K562 (cell line): ENCODE measurements around the gene SERINC5. TPM values are rescaled to one million over a fixed set of nuclear protein-coding genes. Genes with fewer than 3 reads are reported as not detected.

Experiments used
- ATAC-seq: fragments of 200-7000 bp; cut with Tn5 transposase; 3 replicates; pipeline ENCODE4 v1.9.1; 2020; ENCODE audit warnings: moderate library complexity
- BruUV-seq: library from RNA; stranded (reverse); fragments of 400-500 nt; replicated peaks from 2 replicates; lab custom pipeline; 2021; lab: Mats Ljungman, UMichigan
- CTCF ChIA-PET: fragments of 300-600 bp; formaldehyde crosslinking; extraction: SDS; loops from one replicate; lab custom pipeline; 2021; ENCODE audit warnings: low intra/inter-chr PET ratio; lab: Yijun Ruan, JAX
- POLR2A ChIA-PET: fragments of 300-600, 350-650 bp; sonication (Branson Sonifier 250); formaldehyde crosslinking; extraction: SDS; loops from one replicate; lab custom pipeline; 2021; ENCODE audit warnings: antibody characterized with exemption, inconsistent platforms; lab: Yijun Ruan, JAX
- DNase-seq, 4 experiments: peaks; one replicate each; pipeline versions ENCODE4 v3.0.0 to v3.0.0-alpha.2; 2011 to 2018; ENCODE audit warnings: low spot score in 3 of 4, mixed read lengths in 3 of 4; ENCODE audit errors: extremely low read depth in 1 of 4
- FAIRE-seq: peaks from 2 replicates; lab custom pipeline; 2011; peaks lifted over from hg19 to GRCh38; lab: Jason Lieb, UNC
- H2AFZ ChIP-seq: 2 replicates; pipeline ENCODE4 v1.6.0; 2011; ENCODE audit warnings: low read depth, low read length, control low read depth, inconsistent platforms
- H3K27ac ChIP-seq: fragments of 200-600 bp; 3 replicates; pipeline ENCODE4 v1.8.0; 2011; ENCODE audit warnings: low read depth, mild to moderate bottlenecking, control low read depth, inconsistent platforms, low read length, moderate library complexity, mixed read lengths; ENCODE audit errors: extremely low read depth
- H3K27me3 ChIP-seq, 2 experiments: fragments of 300-600 bp in 1 of 2; 2 replicates in 1 of 2; 3 replicates in 1 of 2; pipeline versions ENCODE4 v1.6.0 to v1.8.0; 2011; ENCODE audit warnings: inconsistent platforms in 2 of 2, low read length in 2 of 2, mild to moderate bottlenecking in 1 of 2, mixed read lengths in 1 of 2, moderate library complexity in 1 of 2; ENCODE audit not compliant: control insufficient read depth in 2 of 2, insufficient read depth in 2 of 2
- H3K36me3 ChIP-seq: fragments of 300-600 bp; 3 replicates; pipeline ENCODE4 v1.8.0; 2011; ENCODE audit warnings: mild to moderate bottlenecking, low read length, inconsistent platforms; ENCODE audit not compliant: control insufficient read depth, insufficient read depth
- H3K4me1 ChIP-seq, 2 experiments: fragments of 200-600 bp in 1 of 2; replicated peaks in 1 of 2; 2 replicates in 1 of 2; 3 replicates in 1 of 2; pipeline versions ENCODE4 v1.5.1 to v1.8.0; 2011; ENCODE audit warnings: inconsistent platforms in 2 of 2, low read length in 2 of 2, mild to moderate bottlenecking in 1 of 2, mixed read lengths in 1 of 2, moderate library complexity in 1 of 2; ENCODE audit not compliant: control insufficient read depth in 2 of 2, insufficient read depth in 2 of 2
- H3K4me2 ChIP-seq: 2 replicates; pipeline ENCODE4 v1.6.1; 2011; ENCODE audit warnings: low read length, control low read depth, inconsistent platforms, mixed read lengths; ENCODE audit not compliant: insufficient read depth
- H3K4me3 ChIP-seq: fragments of 200-600 bp; sonication (generic), shearing (Covaris generic); 2 replicates; pipeline ENCODE4 v1.5.1; 2016; ENCODE audit warnings: control low read depth, inconsistent platforms
- H3K79me2 ChIP-seq: fragments of 200-600 bp; 3 replicates; pipeline ENCODE4 v1.8.0; 2011; ENCODE audit warnings: low read length, inconsistent platforms; ENCODE audit not compliant: control insufficient read depth, insufficient read depth
- H3K9ac ChIP-seq, 2 experiments: 2 replicates each; pipeline versions ENCODE4 v1.6.0 to v1.6.1; 2011; ENCODE audit warnings: low read depth in 2 of 2, low read length in 2 of 2, control low read depth in 1 of 2, inconsistent platforms in 1 of 2, mild to moderate bottlenecking in 1 of 2, mixed read lengths in 1 of 2; ENCODE audit not compliant: insufficient read depth in 1 of 2
- H3K9me1 ChIP-seq: one replicate; pipeline ENCODE4 v1.6.0; 2011; ENCODE audit warnings: inconsistent platforms, mild to moderate bottlenecking, low read length, moderate library complexity; ENCODE audit not compliant: control insufficient read depth, insufficient read depth
- H3K9me3 ChIP-seq: replicated peaks from 2 replicates; pipeline ENCODE4 v1.5.1; 2011; ENCODE audit warnings: low read depth, low read length, inconsistent platforms; ENCODE audit not compliant: control insufficient read depth, insufficient read depth
- H4K20me1 ChIP-seq: replicated peaks from 2 replicates; pipeline ENCODE4 v1.6.1; 2011; ENCODE audit warnings: low read length, inconsistent platforms, mixed read lengths; ENCODE audit not compliant: control insufficient read depth, insufficient read depth
- ATF3 ChIP-seq, 2 experiments: fragments of 450-650 bp in 1 of 2; sonication (generic) in 1 of 2; formaldehyde crosslinking in 1 of 2; IDR thresholded peaks in 1 of 2; conservative IDR thresholded peaks in 1 of 2; 2 replicates each; pipeline versions ENCODE4 v1.6.1 to v1.8.1; 2016 to 2023; ENCODE audit warnings: mild to moderate bottlenecking in 2 of 2, moderate library complexity in 2 of 2, inconsistent platforms in 1 of 2, missing genetic modification reagents in 1 of 2
- FOS ChIP-seq: IDR thresholded peaks from 3 replicates; pipeline ENCODE4 v1.6.1; 2011; ENCODE audit not compliant: insufficient read length; ENCODE audit errors: extremely low read depth
- GTF2A2 ChIP-seq: IDR thresholded peaks from 2 replicates; pipeline ENCODE4 v1.6.1; 2016; ENCODE audit warnings: mild to moderate bottlenecking, missing genetic modification characterization, missing compliant biosample characterization
- HDAC8 ChIP-seq: fragments of 450-650 bp; IDR thresholded peaks from 2 replicates; pipeline ENCODE4 v1.6.1; 2016; ENCODE audit warnings: mild to moderate bottlenecking, missing genetic modification characterization, moderate library complexity, missing compliant biosample characterization
- HDGF ChIP-seq: fragments of 450-650 bp; IDR thresholded peaks from 2 replicates; pipeline ENCODE4 v1.6.1; 2016
- HNRNPH1 ChIP-seq: fragments of 200-400 bp; formaldehyde crosslinking; optimal IDR thresholded peaks from 2 replicates; pipeline ENCODE3; 2017; ENCODE audit warnings: low read depth, mild to moderate bottlenecking, low read length, moderate library complexity
- MTA3 ChIP-seq: fragments of 450-650 bp; formaldehyde crosslinking; IDR thresholded peaks from 2 replicates; pipeline ENCODE4 v1.6.1; 2017; ENCODE audit warnings: mild to moderate bottlenecking, borderline replicate concordance
- PHF21A ChIP-seq: fragments of 450-650 bp; IDR thresholded peaks from 2 replicates; pipeline ENCODE4 v1.6.1; 2017; ENCODE audit warnings: low read depth, borderline replicate concordance
- RBM25 ChIP-seq: fragments of 200-400 bp; formaldehyde crosslinking; IDR thresholded peaks from 2 replicates; pipeline ENCODE4 v1.6.1; 2018; ENCODE audit warnings: low read length, low read depth, moderate library complexity; ENCODE audit not compliant: severe bottlenecking
- ZNF518B ChIP-seq: fragments of 250-450 bp; sonication (Bioruptor Pico); IDR thresholded peaks from 2 replicates; pipeline ENCODE4 v1.5.0; 2021; ENCODE audit warnings: mild to moderate bottlenecking, moderate library complexity
- ZNF830 ChIP-seq: fragments of 250-450 bp; sonication (Bioruptor Pico); IDR thresholded peaks from 2 replicates; pipeline ENCODE4 v1.5.0; 2021; ENCODE audit warnings: mild to moderate bottlenecking
- WGBS: fragments of 100-300 bp; shearing (Covaris generic); methylation state at CpG from one replicate; pipeline ENCODE4 v1.1.6; 2016; ENCODE audit warnings: low coverage, mixed read lengths; ENCODE audit not compliant: insufficient coverage; ENCODE audit errors: missing lambda C conversion rate; 5-methylcytosine and 5-hydroxymethylcytosine counted together
- in situ Hi-C: fragments of 300-500 bp; cut with MboI; formaldehyde crosslinking; loops from 4 replicates; pipeline ENCODE4 v1.15.0; 2018; ENCODE audit warnings: inconsistent platforms, mixed read lengths
- intact Hi-C: fragments of 100-400 bp; cut with micrococcal nuclease; formaldehyde crosslinking; loops from 2 replicates; pipeline ENCODE4 v1.14.2; 2022
- polyA plus RNA-seq, 8 experiments: library from polyadenylated mRNA; depleted of rRNA in 4 of 8; stranded (reverse) in 5 of 8; unstranded in 3 of 8; fragments of >200 nt; fragmentation: Nextera tagmentation in 2 of 8; fragmentation: Illumina TruSeq in 1 of 8; extraction: Ambion mirVana in 2 of 8; extraction: Trizol in 1 of 8; gene quantifications; 2 replicates each; pipeline versions ENCODE4 v1.2.1 to v1.2.3, GENCODE V29; 2011 to 2014; ENCODE audit warnings: inconsistent platforms in 1 of 8, missing spikeins in 1 of 8
- total RNA-seq, 7 experiments: library from RNA; depleted of rRNA in 6 of 7; stranded (reverse); fragments of >200 nt in 6 of 7; fragmentation: Illumina TruSeq in 2 of 7; extraction: Trizol in 2 of 7; gene quantifications; 2 replicates each; pipeline versions ENCODE4 v1.2.1 to v1.2.3, GENCODE V29; 2011 to 2021; ENCODE audit warnings: low replicate concordance in 1 of 7

Gene SERINC5
- total and polyA plus RNA-seq, 9 of the 15 experiments (the other 6 are each of a cell fraction or from before 2014, with no cell fraction given), result 1.4 to 7.9 (median 3.7) TPM

DNA sequence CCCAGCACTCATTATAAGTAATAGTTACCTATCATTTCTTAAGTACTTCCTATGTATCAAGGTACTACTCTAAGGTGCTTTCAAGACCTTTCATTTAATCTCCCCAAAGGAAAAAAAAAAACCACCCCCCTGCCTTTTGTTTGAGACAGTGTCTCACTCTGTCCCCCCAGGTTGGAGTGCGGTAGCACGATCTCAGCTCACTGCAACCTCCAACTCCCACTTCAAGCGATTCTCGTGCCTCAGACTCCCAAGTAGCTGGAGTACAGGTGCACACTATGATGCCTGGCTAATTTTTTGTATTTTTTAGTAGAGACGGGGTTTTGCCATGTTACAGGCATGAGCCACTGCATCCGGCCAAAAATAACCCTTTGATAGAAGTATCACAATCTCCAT, 29.9 kb downstream of the SERINC5 start:
- no peaks in the 10 kb centered on the region for H3K36me3 ChIP-seq
- no peaks in the 10 kb centered on the region for H3K4me1 ChIP-seq
- no peak overlapping the region for H3K9ac ChIP-seq
- in situ Hi-C loops, result no loop called here
- no TSS peak for BruUV-seq
- ATAC-seq (no peak), FAIRE-seq (no peak), DNase-seq (no peak)
- ChIA-PET POLR2A (no interaction called here), CTCF (no interaction called here)
- TF ChIP-seq FOS (no peak), RBM25 (no peak)
- H4K20me1 ChIP-seq, result no peaks in the 10 kb centered on the region
- no peaks in the 10 kb centered on the region for H3K9me3 ChIP-seq
- H3K27ac ChIP-seq, result no peak overlapping the region
- H3K9me1 ChIP-seq, result no peaks in the 10 kb centered on the region
- H3K4me2 ChIP-seq, result no peak overlapping the region
- 46% methylated on average over 4 of the region's 6 CpGs for WGBS
- intact Hi-C loops, result no loop called here
- no peak overlapping the region for H2AFZ ChIP-seq
- H3K27me3 ChIP-seq, result no peaks in the 10 kb centered on the region
- H3K79me2 ChIP-seq, result no peaks in the 10 kb centered on the region
- no peak overlapping the region for H3K4me3 ChIP-seq

GRCh38 chr5:80225189-80225933, 30.5 kb downstream of the SERINC5 start:
- H3K79me2 ChIP-seq, result no peaks in the 10 kb centered on the region
- H3K9ac ChIP-seq, result no peak overlapping the region
- no peaks in the 10 kb centered on the region for H3K36me3 ChIP-seq
- DNase-seq (no peak), FAIRE-seq (no peak), ATAC-seq (no peak)
- H3K9me1 ChIP-seq, result no peaks in the 10 kb centered on the region
- H2AFZ ChIP-seq, result no peak overlapping the region
- WGBS, result 44% methylated on average over 6 of the region's 6 CpGs
- H3K27ac ChIP-seq, result no peak overlapping the region
- POLR2A ChIA-PET, result interaction anchor here (0.8 kb wide), 1 partner anchor 20 kb away, joined by 3 read pairs; no protein-coding TSS in a partner anchor
- CTCF ChIA-PET, result no interaction called here
- H3K4me2 ChIP-seq, result no peak overlapping the region
- no peaks in the 10 kb centered on the region for H3K27me3 ChIP-seq
- H4K20me1 ChIP-seq, result no peaks in the 10 kb centered on the region
- intact Hi-C loops (no loop called here), in situ Hi-C loops (no loop called here)
- H3K4me1 ChIP-seq, result no peaks in the 10 kb centered on the region
- BruUV-seq, result no TSS peak
- H3K4me3 ChIP-seq, result no peak overlapping the region
- no peaks in the 10 kb centered on the region for H3K9me3 ChIP-seq
- TF ChIP-seq ATF3 (IDR thresholded peaks at IDR 0.05), result no peak
- TF ChIP-seq ATF3 (CRISPR knock-in tag; conservative IDR thresholded peaks at IDR 0.05), result no peak
- TF ChIP-seq ZNF518B (CRISPR knock-in tag), result no peak
- no peak for TF ChIP-seq ZNF830 (CRISPR knock-in tag)
- TF ChIP-seq HDAC8 (tag), result no peak
- TF ChIP-seq HDGF, result no peak
- no peak for TF ChIP-seq HNRNPH1
- TF ChIP-seq GTF2A2, result no peak
- no peak for TF ChIP-seq PHF21A
- no peak for TF ChIP-seq MTA3
